ENCODE results near the gene NAPSA. TPM values are rescaled to one million over a fixed set of nuclear protein-coding genes. Genes with fewer than 3 reads are reported as not detected.

The NAPSA gene
- total and polyA plus RNA-seq, 9 of the 15 experiments (the other 6 are each of a cell fraction or from before 2014, with no cell fraction given), result 0.25 to 1.9 (median 0.69) TPM

GRCh38 chr19:50361290-50362029 is 4.0 kb downstream of the NAPSA start (continued):
- TF ChIP-seq LCOR (CRISPR knock-in tag; IDR thresholded peaks at IDR 0.05), result peak; percentile 59; the same call in 1 of the 2 replicates
- no peak for TF ChIP-seq JUND (IDR thresholded peaks at IDR 0.05; ENCODE audit: borderline replicate concordance, low read depth, low read length)
- peak; percentile 10; the same call in 1 of the 3 replicates for TF ChIP-seq JUND (tag; IDR thresholded peaks at IDR 0.05; ENCODE audit: borderline replicate concordance, low read depth, low read length)
- TF ChIP-seq VEZF1 (CRISPR knock-in tag; IDR thresholded peaks at IDR 0.05), result peak; percentile 70
- peak; percentile 88 for TF ChIP-seq NR2C1 (IDR thresholded peaks at IDR 0.05)
- TF ChIP-seq NR2C1 (tag; IDR thresholded peaks at IDR 0.05), result peak; percentile 89
- TF ChIP-seq ZBTB2 (IDR thresholded peaks at IDR 0.05), result no peak
- no peak for TF ChIP-seq ZNF707 (CRISPR knock-in tag; conservative IDR thresholded peaks at IDR 0.05)
- no peak for TF ChIP-seq ZNF507 (tag; conservative IDR thresholded peaks at IDR 0.05)
- no peak for TF ChIP-seq ZSCAN32 (CRISPR knock-in tag; IDR thresholded peaks at IDR 0.05)
- TF ChIP-seq ID3 (CRISPR knock-in tag; IDR thresholded peaks at IDR 0.05), result no peak
- peak; percentile 82 for TF ChIP-seq ID3 (tag; IDR thresholded peaks at IDR 0.05)
- peak; percentile 72 for TF ChIP-seq CREM (IDR thresholded peaks at IDR 0.05; ENCODE audit: low read depth)
- peak; percentile 31 for TF ChIP-seq NEUROD1 (IDR thresholded peaks at IDR 0.05; ENCODE audit: borderline replicate concordance, low read depth, low read length, partially characterized antibody)
- TF ChIP-seq ZNF316 (IDR thresholded peaks at IDR 0.05), result no peak
- peak; percentile 35; the same call in 1 of the 2 replicates for TF ChIP-seq CTBP1 (IDR thresholded peaks at IDR 0.05; ENCODE audit: borderline replicate concordance)
- TF ChIP-seq CREB1 (IDR thresholded peaks at IDR 0.05), result no peak
- TF ChIP-seq CREB1 (CRISPR knock-in tag; IDR thresholded peaks at IDR 0.05), result peak; percentile 53
- no peak for TF ChIP-seq MXI1 (IDR thresholded peaks at IDR 0.05; ENCODE audit: low read depth, low read length)
- 0 out of 2 replicates have a peak, but pooled peaks have one; percentile 37 for TF ChIP-seq CREB3 (tag; conservative IDR thresholded peaks at IDR 0.05; ENCODE audit: low read depth)
- no peak for TF ChIP-seq MTF1 (CRISPR knock-in tag; IDR thresholded peaks at IDR 0.05; ENCODE audit: borderline replicate concordance)
- peak in 1 of 2 experiments; percentile 37; a peak in 3 of 4 replicates for TF ChIP-seq NRF1 (conservative IDR thresholded peaks at IDR 0.05 in 1 of 2, IDR thresholded peaks at IDR 0.05 in 1 of 2)
- peak; percentile 32 for TF ChIP-seq FOSL1 (tag; conservative IDR thresholded peaks at IDR 0.05)
- TF ChIP-seq ZNF280B (CRISPR knock-in tag; IDR thresholded peaks at IDR 0.05), result no peak

Measured in K562 (cell line).